IMR-90 (cell line): Measurements from ENCODE around the gene WDR53. TPM values are rescaled to one million over a fixed set of nuclear protein-coding genes. Genes with fewer than 3 reads are reported as not detected.

ENCODE experiments used
- ATAC-seq: fragments of 200-7000 bp; cut with Tn5 transposase; 2 replicates; pipeline ENCODE4 v1.9.1; 2020; ENCODE audit warnings: low read depth, mild to moderate bottlenecking, moderate library complexity
- BruUV-seq: library from RNA; stranded (reverse); fragments of 400-500 nt; replicated peaks from 2 replicates; lab custom pipeline; 2021; lab: Mats Ljungman, UMichigan
- CTCF ChIA-PET: fragments of 300-600 bp; formaldehyde crosslinking; extraction: SDS; loops from one replicate; lab custom pipeline; 2021; ENCODE audit warnings: antibody characterized with exemption; lab: Yijun Ruan, JAX
- POLR2A ChIA-PET: fragments of 300-600 bp; sonication (Branson Sonifier 250); formaldehyde crosslinking; loops from one replicate; lab custom pipeline; 2022; ENCODE audit warnings: antibody characterized with exemption; ENCODE audit not compliant: unreplicated experiment; lab: Charles Lee
- DNase-seq: peaks from one replicate; pipeline ENCODE4 v3.0.0; 2013
- H2AFZ ChIP-seq: replicated peaks from 2 replicates; pipeline ENCODE3; 2013; ENCODE audit warnings: low read length, mild to moderate bottlenecking; ENCODE audit not compliant: poor library complexity
- H2AK5ac ChIP-seq: 2 replicates; pipeline ENCODE4 v1.6.1; 2013; ENCODE audit warnings: low read depth, low read length, inconsistent platforms
- H2AK9ac ChIP-seq: replicated peaks from 2 replicates; pipeline ENCODE3; 2013; ENCODE audit warnings: mild to moderate bottlenecking, low read depth, low read length, moderate library complexity; ENCODE audit not compliant: poor library complexity
- H2BK120ac ChIP-seq: 2 replicates; pipeline ENCODE4 v1.6.1; 2013; ENCODE audit warnings: low read depth, low read length, inconsistent platforms
- H2BK15ac ChIP-seq: 3 replicates; pipeline ENCODE4 v1.6.1; 2013; ENCODE audit warnings: low read depth, low read length, inconsistent platforms
- H2BK20ac ChIP-seq: 2 replicates; pipeline ENCODE4 v1.6.1; 2013; ENCODE audit warnings: low read depth, mild to moderate bottlenecking, inconsistent platforms, low read length, moderate library complexity
- H2BK5ac ChIP-seq: 2 replicates; pipeline ENCODE4 v1.6.1; 2013; ENCODE audit warnings: mild to moderate bottlenecking, low read depth, low read length, inconsistent platforms; ENCODE audit not compliant: poor library complexity, severe bottlenecking
- H3K14ac ChIP-seq: replicated peaks from 2 replicates; pipeline ENCODE4 v1.6.1; 2013; ENCODE audit warnings: low read depth, low read length, inconsistent platforms
- H3K18ac ChIP-seq: 2 replicates; pipeline ENCODE4 v1.6.1; 2013; ENCODE audit warnings: low read depth, low read length, control low read depth
- H3K23ac ChIP-seq: 2 replicates; pipeline ENCODE4 v1.6.1; 2013; ENCODE audit warnings: low read depth, low read length, inconsistent platforms
- H3K27ac ChIP-seq: 2 replicates; pipeline ENCODE4 v1.5.1; 2013; ENCODE audit warnings: mild to moderate bottlenecking, control low read depth, low read length; ENCODE audit not compliant: insufficient read depth
- H3K27me3 ChIP-seq: 2 replicates; pipeline ENCODE4 v1.6.1; 2013; ENCODE audit warnings: low read length; ENCODE audit not compliant: control insufficient read depth, insufficient read depth
- H3K36me3 ChIP-seq: 2 replicates; pipeline ENCODE4 v1.6.1; 2013; ENCODE audit warnings: low read length, mixed read lengths; ENCODE audit not compliant: control insufficient read depth, insufficient read depth
- H3K4ac ChIP-seq: 2 replicates; pipeline ENCODE4 v1.6.1; 2013; ENCODE audit warnings: low read depth, low read length, inconsistent platforms
- H3K4me1 ChIP-seq: 2 replicates; pipeline ENCODE4 v1.6.1; 2013; ENCODE audit warnings: low read length, mixed read lengths; ENCODE audit not compliant: control insufficient read depth, insufficient read depth
- H3K4me2 ChIP-seq: 2 replicates; pipeline ENCODE4 v1.6.1; 2013; ENCODE audit warnings: low read depth, mild to moderate bottlenecking, control low read depth, low read length, moderate library complexity
- H3K4me3 ChIP-seq: 2 replicates; pipeline ENCODE4 v1.5.1; 2013; ENCODE audit warnings: low read depth, mild to moderate bottlenecking, control low read depth, low read length, moderate library complexity; ENCODE audit not compliant: insufficient read depth
- H3K56ac ChIP-seq: 2 replicates; pipeline ENCODE4 v1.6.1; 2013; ENCODE audit warnings: low read length, inconsistent platforms; ENCODE audit not compliant: insufficient read depth; ENCODE audit errors: extremely low read depth
- H3K79me1 ChIP-seq, 2 experiments: 2 replicates each; pipeline ENCODE4 v1.6.1; 2013; ENCODE audit warnings: low read length in 2 of 2, inconsistent platforms in 1 of 2, low read depth in 1 of 2
- H3K9ac ChIP-seq: 2 replicates; pipeline ENCODE4 v1.6.1; 2013; ENCODE audit warnings: low read depth, low read length, control low read depth
- H3K9me1 ChIP-seq: 2 replicates; pipeline ENCODE4 v1.6.1; 2013; ENCODE audit warnings: low read length, inconsistent platforms; ENCODE audit not compliant: insufficient read depth
- H3K9me3 ChIP-seq: 2 replicates; pipeline ENCODE4 v1.6.1; 2013; ENCODE audit warnings: low read length; ENCODE audit not compliant: control insufficient read depth, insufficient read depth
- H4K20me1 ChIP-seq: 2 replicates; pipeline ENCODE4 v1.6.1; 2013; ENCODE audit warnings: low read length, inconsistent platforms; ENCODE audit not compliant: insufficient read depth
- H4K5ac ChIP-seq: 2 replicates; pipeline ENCODE4 v1.6.1; 2013; ENCODE audit warnings: mild to moderate bottlenecking, low read depth, low read length, control low read depth
- H4K8ac ChIP-seq, 2 experiments: 2 replicates each; pipeline ENCODE4 v1.6.1; 2013; ENCODE audit warnings: low read depth in 2 of 2, low read length in 2 of 2, control low read depth in 1 of 2, inconsistent platforms in 1 of 2
- H4K91ac ChIP-seq: 2 replicates; pipeline ENCODE4 v1.6.1; 2013; ENCODE audit warnings: low read depth, low read length, inconsistent platforms; ENCODE audit not compliant: insufficient read depth
- BHLHE40 ChIP-seq: fragments of 150-350 bp; IDR thresholded peaks from 2 replicates; pipeline ENCODE4 v1.6.1; 2016; ENCODE audit warnings: mild to moderate bottlenecking, low read depth, low read length
- CHD1 ChIP-seq: IDR thresholded peaks from 2 replicates; pipeline ENCODE4 v1.6.1; 2012; ENCODE audit warnings: low read depth, low read length, improper control_type of control experiment
- ELK1 ChIP-seq: fragments of 150-350 bp; IDR thresholded peaks from 2 replicates; pipeline ENCODE4 v1.6.1; 2016; ENCODE audit warnings: low read depth, mild to moderate bottlenecking, low read length, moderate library complexity, borderline replicate concordance
- MAFK ChIP-seq: IDR thresholded peaks from 2 replicates; pipeline ENCODE4 v1.6.1; 2012; ENCODE audit warnings: low read depth, low read length, improper control_type of control experiment
- MAZ ChIP-seq: IDR thresholded peaks from 2 replicates; pipeline ENCODE4 v1.6.1; 2012; ENCODE audit warnings: low read depth, mild to moderate bottlenecking, low read length, improper control_type of control experiment, moderate library complexity, borderline replicate concordance
- MXI1 ChIP-seq: IDR thresholded peaks from 2 replicates; pipeline ENCODE4 v1.6.1; 2012; ENCODE audit warnings: low read depth, mild to moderate bottlenecking, low read length, moderate library complexity, borderline replicate concordance
- NFE2L2 ChIP-seq: fragments of 150-350 bp; IDR thresholded peaks from 2 replicates; pipeline ENCODE4 v1.6.1; 2016; ENCODE audit warnings: low read depth, mild to moderate bottlenecking, low read length
- POLR2A ChIP-seq: IDR thresholded peaks from 2 replicates; pipeline ENCODE4 v1.6.1; 2012; ENCODE audit warnings: mild to moderate bottlenecking, low read depth, low read length
- RAD21 ChIP-seq: IDR thresholded peaks from 2 replicates; pipeline ENCODE4 v1.6.1; 2012; ENCODE audit warnings: low read length, improper control_type of control experiment
- RCOR1 ChIP-seq: IDR thresholded peaks from 2 replicates; pipeline ENCODE4 v1.6.1; 2012; ENCODE audit warnings: mild to moderate bottlenecking, low read length, improper control_type of control experiment; ENCODE audit not compliant: insufficient replicate concordance
- RFX5 ChIP-seq: IDR thresholded peaks from 2 replicates; pipeline ENCODE4 v1.8.0; 2012; ENCODE audit warnings: low read depth, mild to moderate bottlenecking, low read length, moderate library complexity
- SMC3 ChIP-seq: fragments of 150-350 bp; IDR thresholded peaks from 2 replicates; pipeline ENCODE4 v1.6.1; 2016; ENCODE audit warnings: low read depth, mild to moderate bottlenecking, antibody characterized with exemption, low read length, moderate library complexity
- WGBS, 2 experiments: methylation state at CpG; one replicate each; pipeline versions ENCODE4 v1.1.5 to v1.1.7; 2013; ENCODE audit warnings: missing lambda C conversion rate in 2 of 2; ENCODE audit not compliant: insufficient read length in 1 of 2; ENCODE audit errors: extremely low coverage in 2 of 2; 5-methylcytosine and 5-hydroxymethylcytosine counted together
- dilution Hi-C: fragments of 300-500 bp; cut with HindIII; formaldehyde crosslinking; loops from one replicate; pipeline ENCODE4 v1.14.3; 2018; ENCODE audit warnings: low sequenced_read_pairs; ENCODE audit not compliant: unreplicated experiment
- in situ Hi-C: fragments of 300-500 bp; cut with MboI; formaldehyde crosslinking; loops from 3 replicates; pipeline ENCODE4 v1.14.3; 2019; ENCODE audit warnings: low sequenced_read_pairs, inconsistent platforms, mixed read lengths
- intact Hi-C: fragments of 100-400 bp; cut with micrococcal nuclease; formaldehyde crosslinking; loops from 2 replicates; pipeline ENCODE4 v1.10.0; 2022
- polyA plus RNA-seq, 3 experiments: library from polyadenylated mRNA; depleted of rRNA; stranded (reverse); fragments of >200 nt; gene quantifications; 2 replicates each; pipeline ENCODE4 v1.2.3, GENCODE V29; 2012; ENCODE audit warnings: low replicate concordance in 1 of 3
- total RNA-seq: library from RNA; depleted of rRNA; stranded (reverse); fragments of >200 nt; gene quantifications from 2 replicates; pipeline ENCODE4 v1.2.3, GENCODE V29; 2012
- TF ChIP-seq, protein P1 (sequence below): fragments of 150-350 bp; IDR thresholded peaks from 2 replicates; pipeline ENCODE4 v1.6.1; 2017; ENCODE audit warnings: mild to moderate bottlenecking, antibody characterized with exemption, low read length, low read depth
- TF ChIP-seq, protein P2 (sequence below): conservative IDR thresholded peaks from 2 replicates; pipeline ENCODE4 v1.5.1; 2012; ENCODE audit warnings: mild to moderate bottlenecking, low read depth, low read length, improper control_type of control experiment

The WDR53 gene
- total and polyA plus RNA-seq, 2 of the 4 experiments (the other 2 are of a cell fraction): 5.7 to 5.9 TPM

- TF ChIP-seq RAD21 (no peak), POLR2A (no peak), CHD1 (no peak), MXI1 (no peak), RFX5 (no peak), RCOR1 (no peak), ELK1 (no peak), SMC3 (no peak), BHLHE40 (no peak), NFE2L2 (no peak), MAZ (no peak), MAFK (no peak)
- TF ChIP-seq, protein P1, sequence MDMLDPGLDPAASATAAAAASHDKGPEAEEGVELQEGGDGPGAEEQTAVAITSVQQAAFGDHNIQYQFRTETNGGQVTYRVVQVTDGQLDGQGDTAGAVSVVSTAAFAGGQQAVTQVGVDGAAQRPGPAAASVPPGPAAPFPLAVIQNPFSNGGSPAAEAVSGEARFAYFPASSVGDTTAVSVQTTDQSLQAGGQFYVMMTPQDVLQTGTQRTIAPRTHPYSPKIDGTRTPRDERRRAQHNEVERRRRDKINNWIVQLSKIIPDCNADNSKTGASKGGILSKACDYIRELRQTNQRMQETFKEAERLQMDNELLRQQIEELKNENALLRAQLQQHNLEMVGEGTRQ: no peak
- TF ChIP-seq, protein P2, sequence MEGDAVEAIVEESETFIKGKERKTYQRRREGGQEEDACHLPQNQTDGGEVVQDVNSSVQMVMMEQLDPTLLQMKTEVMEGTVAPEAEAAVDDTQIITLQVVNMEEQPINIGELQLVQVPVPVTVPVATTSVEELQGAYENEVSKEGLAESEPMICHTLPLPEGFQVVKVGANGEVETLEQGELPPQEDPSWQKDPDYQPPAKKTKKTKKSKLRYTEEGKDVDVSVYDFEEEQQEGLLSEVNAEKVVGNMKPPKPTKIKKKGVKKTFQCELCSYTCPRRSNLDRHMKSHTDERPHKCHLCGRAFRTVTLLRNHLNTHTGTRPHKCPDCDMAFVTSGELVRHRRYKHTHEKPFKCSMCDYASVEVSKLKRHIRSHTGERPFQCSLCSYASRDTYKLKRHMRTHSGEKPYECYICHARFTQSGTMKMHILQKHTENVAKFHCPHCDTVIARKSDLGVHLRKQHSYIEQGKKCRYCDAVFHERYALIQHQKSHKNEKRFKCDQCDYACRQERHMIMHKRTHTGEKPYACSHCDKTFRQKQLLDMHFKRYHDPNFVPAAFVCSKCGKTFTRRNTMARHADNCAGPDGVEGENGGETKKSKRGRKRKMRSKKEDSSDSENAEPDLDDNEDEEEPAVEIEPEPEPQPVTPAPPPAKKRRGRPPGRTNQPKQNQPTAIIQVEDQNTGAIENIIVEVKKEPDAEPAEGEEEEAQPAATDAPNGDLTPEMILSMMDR: no peak
- 30% methylated on average over 2 of the region's 14 CpGs; no CpG with 5 or more reads in 1 of the 2 experiments for WGBS, 2 experiments
- H4K8ac ChIP-seq: no peak overlapping the region
Observed at GRCh38 chr3:196533260-196533681, 35.1 kb downstream of the WDR53 start.

More at GRCh38 chr3:196533260-196533681, 35.1 kb downstream of the WDR53 start:
- Histone ChIP-seq H3K4me2 (no peak overlapping the region; the same call in 1 of the 2 replicates), H3K36me3 (no peaks in the 10 kb centered on the region), H3K56ac (no peak overlapping the region), H2AFZ (peak overlapping the region; percentile 49), H3K4me1 (0 out of 2 replicates have a peak, but pooled peaks cover 2% of the 10 kb centered on the region), H3K18ac (no peak overlapping the region), H2BK120ac (no peak overlapping the region), H3K4me3 (no peak overlapping the region), H2BK15ac (no peak overlapping the region), H3K27me3 (no peaks in the 10 kb centered on the region; the same call in 1 of the 2 replicates), H3K9ac (no peak overlapping the region), H2AK9ac (no peak overlapping the region), H3K23ac (no peak overlapping the region), H2BK20ac (no peak overlapping the region), H4K91ac (no peak overlapping the region), H3K9me1 (peaks cover 6% of the 10 kb centered on the region; the same call in 1 of the 2 replicates), H3K4ac (no peak overlapping the region), H3K14ac (no peak overlapping the region), H2AK5ac (no peak overlapping the region), H2BK5ac (no peak overlapping the region), H3K27ac (no peak overlapping the region), H4K5ac (no peak overlapping the region), H4K20me1 (no peaks in the 10 kb centered on the region), H3K9me3 (peaks cover 4% of the 10 kb centered on the region; the same call in 1 of the 2 replicates), H3K79me1 (no peaks in the 10 kb centered on the region)
- in situ Hi-C loops (no loop called here), dilution Hi-C loops (no loop called here), intact Hi-C loops (no loop called here)
- ChIA-PET CTCF (no interaction called here), POLR2A (no interaction called here)
- BruUV-seq: no TSS peak
- no peak for ATAC-seq
- no peak for DNase-seq
